GM18870 (cell line): ENCODE results near the gene ZNF674.

ENCODE experiments used
- ATAC-seq: cut with Tn5 transposase; IDR thresholded peaks from one replicate; pipeline ENCODE4 v1.9.1; 2021; ENCODE audit warnings: moderate library complexity; ENCODE audit not compliant: unreplicated experiment

Gene ZNF674

GRCh38 chrX:46545111-46546005, at the start of gene ZNF674:
ZNF674 (minus strand) TSS chrX:46545421; CDS start chrX:46542087, 3,334 bp downstream.
- ATAC-seq, result peak; percentile 73

GRCh38 chrX:46589977-46590723, 44.9 kb upstream of the ZNF674 start:
- no peak for ATAC-seq

- ATAC-seq, result no peak
These were observed 43.0 kb upstream of the ZNF674 start for GRCh38 chrX:46588263-46588662.

DNA sequence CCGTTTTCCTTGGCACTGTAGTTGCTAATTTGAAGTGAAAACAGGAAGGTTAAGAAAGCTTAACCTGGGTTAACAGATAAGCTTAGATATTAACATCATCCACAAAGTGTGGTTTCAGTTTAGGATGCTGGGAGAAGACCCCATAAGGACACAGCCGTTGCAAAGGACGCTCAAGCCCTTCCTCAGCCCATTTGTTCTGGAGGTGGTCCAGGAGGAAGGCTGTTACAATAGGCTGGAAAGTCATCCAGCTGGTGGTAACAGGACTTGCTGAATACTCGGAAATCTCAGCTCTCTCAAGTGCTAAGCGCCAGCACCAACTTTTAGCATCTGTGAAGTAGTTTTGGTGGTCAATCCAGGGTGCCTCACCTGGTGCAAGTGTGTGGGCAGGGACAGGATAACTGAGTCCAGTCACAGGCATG, 42.5 kb upstream of the ZNF674 start:
- ATAC-seq, result no peak

- peak; percentile 72 for ATAC-seq
These were observed 41.9 kb upstream of the ZNF674 start for GRCh38 chrX:46587158-46587557.

GRCh38 chrX:46584736-46585135, 39.5 kb upstream of the ZNF674 start:
- ATAC-seq, result no peak

GRCh38 chrX:46582966-46583365, 37.7 kb upstream of the ZNF674 start:
- no peak for ATAC-seq

GRCh38 chrX:46582325-46582724, 37.1 kb upstream of the ZNF674 start:
- no peak for ATAC-seq

GRCh38 chrX:46580613-46581012, 35.4 kb upstream of the ZNF674 start:
- no peak for ATAC-seq

GRCh38 chrX:46579250-46579649, 34.0 kb upstream of the ZNF674 start:
- no peak for ATAC-seq

GRCh38 chrX:46577221-46578005, 32.2 kb upstream of the ZNF674 start:
- no peak for ATAC-seq

DNA sequence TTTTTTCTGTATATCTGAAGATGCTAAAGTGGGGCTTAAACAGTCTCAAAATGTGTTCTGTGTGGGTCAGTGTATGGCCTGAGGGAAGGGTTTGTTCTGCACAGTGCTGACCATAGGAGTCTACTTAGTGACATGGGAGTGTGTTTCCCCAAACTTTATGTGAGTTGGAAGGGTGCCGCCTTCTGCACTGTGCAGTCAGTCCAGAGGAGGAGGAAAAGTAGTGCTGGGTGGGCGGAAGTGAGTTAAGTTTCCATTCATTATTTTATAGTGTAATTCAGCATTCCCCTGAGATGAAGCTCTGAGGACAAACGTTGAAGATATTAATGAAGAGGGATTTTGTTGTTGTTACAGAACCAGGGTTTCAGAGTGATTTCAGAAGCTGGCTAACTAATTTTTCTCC, 31.2 kb upstream of the ZNF674 start:
- no peak for ATAC-seq

- ATAC-seq, result no peak
These were observed 30.8 kb upstream of the ZNF674 start for GRCh38 chrX:46575991-46576392.

DNA sequence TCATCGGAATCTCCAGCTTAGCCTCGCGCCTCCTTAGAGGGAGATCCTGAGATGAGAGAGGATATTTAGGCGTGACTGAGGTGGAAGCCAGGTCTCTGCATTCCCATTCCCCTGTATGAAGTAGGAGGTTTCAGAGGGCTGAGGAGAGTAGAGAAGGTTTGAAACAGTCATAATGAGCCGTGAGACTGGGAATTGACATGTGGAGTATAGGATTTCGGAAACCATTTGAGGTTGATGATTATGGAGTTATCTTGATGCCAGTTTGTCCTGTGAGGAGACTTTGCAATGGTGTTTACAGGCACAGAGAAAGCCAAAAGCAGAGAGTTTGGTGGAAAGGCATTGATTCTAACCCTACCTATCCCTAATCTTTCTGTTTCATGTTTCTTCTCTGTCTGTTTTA, 30.4 kb upstream of the ZNF674 start:
- no peak for ATAC-seq

- ATAC-seq, result no peak
These were observed 29.7 kb upstream of the ZNF674 start for GRCh38 chrX:46574774-46575381.

DNA sequence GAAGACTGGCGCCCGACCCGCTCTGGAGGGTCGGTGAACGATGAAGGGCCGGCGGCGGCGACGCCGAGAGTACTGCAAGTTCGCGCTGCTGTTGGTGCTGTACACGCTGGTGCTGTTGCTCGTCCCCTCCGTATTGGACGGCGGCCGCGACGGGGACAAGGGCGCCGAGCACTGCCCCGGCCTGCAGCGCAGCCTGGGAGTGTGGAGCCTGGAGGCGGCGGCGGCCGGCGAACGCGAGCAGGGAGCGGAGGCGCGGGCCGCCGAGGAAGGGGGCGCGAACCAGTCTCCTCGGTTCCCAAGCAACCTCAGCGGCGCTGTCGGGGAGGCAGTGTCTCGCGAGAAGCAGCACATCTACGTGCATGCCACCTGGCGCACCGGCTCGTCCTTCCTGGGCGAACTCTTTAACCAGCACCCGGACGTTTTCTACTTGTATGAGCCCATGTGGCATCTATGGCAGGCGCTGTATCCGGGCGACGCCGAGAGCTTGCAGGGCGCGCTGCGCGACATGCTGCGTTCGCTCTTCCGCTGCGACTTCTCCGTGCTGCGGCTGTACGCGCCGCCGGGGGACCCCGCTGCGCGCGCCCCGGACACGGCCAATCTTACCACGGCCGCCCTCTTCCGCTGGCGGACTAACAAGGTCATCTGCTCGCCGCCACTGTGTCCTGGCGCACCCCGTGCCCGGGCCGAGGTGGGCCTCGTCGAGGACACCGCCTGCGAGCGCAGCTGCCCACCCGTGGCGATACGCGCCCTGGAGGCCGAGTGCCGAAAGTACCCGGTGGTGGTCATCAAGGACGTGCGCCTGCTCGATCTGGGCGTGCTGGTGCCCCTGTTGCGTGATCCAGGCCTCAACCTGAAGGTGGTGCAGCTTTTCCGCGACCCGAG, 28.9 kb upstream of the ZNF674 start:
- ATAC-seq, result no peak

- ATAC-seq, result peak; percentile 8
These were observed 28.2 kb upstream of the ZNF674 start, which contains the start of gene CHST7 for GRCh38 chrX:46573331-46573891. CHST7 (plus strand) TSS chrX:46573765; CDS start chrX:46573932, 167 bp downstream.

DNA sequence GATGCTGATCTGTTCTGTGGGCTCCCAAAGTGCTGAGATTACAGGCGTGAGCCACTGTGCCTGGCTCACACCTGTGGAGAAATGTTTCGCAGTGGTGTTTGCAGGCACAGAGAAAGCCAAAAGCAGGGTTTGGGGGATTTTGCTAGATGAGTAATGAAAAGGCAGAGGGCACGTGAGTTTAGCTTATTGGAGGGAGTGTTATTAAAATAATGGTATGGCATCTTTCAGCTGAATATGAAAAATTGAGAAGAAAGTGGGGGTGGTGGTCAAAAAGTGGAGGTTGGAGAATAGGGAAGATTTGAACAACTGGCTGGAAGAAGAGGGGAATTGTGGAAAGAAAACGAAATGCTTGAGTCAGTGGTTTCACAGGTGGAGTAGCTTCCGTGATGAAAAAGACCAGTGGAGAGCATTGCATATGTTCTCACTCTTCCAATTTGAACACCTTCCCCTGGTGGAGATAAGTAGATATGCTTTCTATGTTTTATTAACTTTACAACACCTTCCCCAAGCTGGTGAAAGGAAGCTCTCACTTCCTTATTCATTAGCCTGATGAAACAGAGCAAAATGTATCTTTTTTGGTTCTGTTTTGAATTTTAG, 27.2 kb upstream of the ZNF674 start:
- peak; percentile 61 for ATAC-seq
